Hematopoietic multipotent progenitor cell treated with erythropoietin and hydrocortisone succinate and interleukin-3 and kit ligand, for 15 days (in vitro differentiated cells): ENCODE data around the gene ZNF100.
"Not testable (repeated sequence)": the region's sequence is repeated elsewhere in the genome, so short reads cannot be mapped to it uniquely, and the experiment has no call there.

Experiments used
- DNase-seq: peaks from one replicate; pipeline ENCODE4 v3.0.0-alpha.2; 2015; ENCODE audit warnings: low spot score

Gene ZNF100

DNA sequence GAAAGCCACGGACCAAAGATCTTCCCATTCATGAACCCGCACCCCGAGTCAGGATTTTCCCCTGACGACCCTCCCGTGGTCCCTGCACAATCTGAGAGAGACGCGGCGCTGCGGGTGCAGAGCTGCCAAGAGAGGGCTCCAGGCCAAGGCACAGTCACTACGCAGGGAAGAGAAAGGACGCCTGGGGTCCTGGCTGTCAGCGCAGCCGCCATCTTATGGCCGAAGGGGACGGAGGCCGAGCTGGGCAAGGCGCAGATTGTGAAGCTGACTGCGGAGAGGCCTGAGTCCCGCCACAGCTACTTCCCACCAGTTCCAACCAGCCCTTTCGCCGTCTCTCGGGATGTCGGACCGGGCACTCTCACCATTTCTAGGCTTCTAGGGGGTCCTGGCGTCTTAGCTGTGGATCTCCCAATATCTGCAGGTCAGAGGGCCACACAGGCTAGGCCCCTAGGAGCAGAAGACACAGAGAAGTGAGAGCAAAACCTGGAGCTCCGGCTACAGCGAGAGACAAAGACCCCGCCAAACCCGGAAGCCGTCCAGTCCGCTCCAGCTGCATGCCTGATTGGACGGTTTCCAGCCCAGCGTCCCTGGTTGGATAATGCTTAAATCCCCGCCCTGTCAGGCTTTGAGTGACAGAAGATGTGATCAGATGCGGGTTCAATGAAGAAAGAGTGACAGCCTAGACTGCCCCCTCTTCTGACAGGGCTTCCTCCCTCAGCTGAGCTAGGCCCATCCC lies at the start of gene ZNF100:
TSS of gene ZNF100 (minus strand) at position 515 of the 736 bp plus-strand sequence. CDS start at position 365, 150 bp downstream.
- peak; percentile 88 for DNase-seq

DNA sequence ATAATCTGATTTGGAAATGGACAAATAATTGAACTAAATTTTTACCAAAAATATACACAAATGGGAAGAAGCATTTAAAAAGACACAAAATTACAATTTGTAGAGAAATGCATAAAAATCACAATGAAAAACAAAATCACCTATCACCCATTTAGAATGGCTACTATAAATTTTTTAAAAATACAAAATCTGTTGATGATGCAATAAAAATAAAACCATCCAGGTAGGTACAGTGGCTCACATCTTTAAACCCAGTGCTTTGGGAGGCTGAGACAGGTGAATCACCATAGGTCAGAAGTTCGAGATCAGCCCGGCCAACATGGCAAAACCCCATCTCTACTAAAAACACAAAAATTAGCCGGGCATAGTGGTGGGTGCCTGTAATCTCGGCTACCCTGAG lies 45.1 kb upstream of the ZNF100 start:
- no peak for DNase-seq

DNA sequence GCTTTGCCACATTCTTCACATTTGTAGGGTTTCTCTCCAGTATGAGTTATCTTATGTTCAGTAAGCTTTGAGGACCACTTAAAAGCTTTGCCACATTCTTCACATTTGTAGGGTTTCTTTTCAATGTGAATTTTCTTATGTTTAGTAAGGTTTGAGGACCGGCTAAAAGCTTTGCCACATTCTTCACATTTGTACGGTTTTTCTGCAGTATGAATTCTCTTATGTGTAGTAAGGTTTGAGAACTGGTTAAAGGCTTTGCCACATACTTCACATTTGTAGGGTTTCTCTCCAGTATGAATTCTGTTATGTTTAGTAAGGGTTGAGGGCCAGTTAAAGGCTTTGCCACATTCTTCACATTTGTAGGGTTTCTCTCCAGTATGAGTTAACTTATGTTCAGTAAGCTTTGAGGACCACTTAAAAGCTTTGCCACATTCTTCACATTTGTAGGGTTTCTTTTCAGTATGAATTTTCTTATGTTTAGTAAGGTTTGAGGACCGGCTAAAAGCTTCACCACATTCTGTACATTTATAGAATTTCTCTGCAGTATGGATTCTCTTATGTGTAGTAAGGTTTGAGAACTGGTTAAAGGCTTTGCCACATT lies 41.1 kb upstream of the ZNF100 start:
- DNase-seq = not testable (repeated sequence)

DNA sequence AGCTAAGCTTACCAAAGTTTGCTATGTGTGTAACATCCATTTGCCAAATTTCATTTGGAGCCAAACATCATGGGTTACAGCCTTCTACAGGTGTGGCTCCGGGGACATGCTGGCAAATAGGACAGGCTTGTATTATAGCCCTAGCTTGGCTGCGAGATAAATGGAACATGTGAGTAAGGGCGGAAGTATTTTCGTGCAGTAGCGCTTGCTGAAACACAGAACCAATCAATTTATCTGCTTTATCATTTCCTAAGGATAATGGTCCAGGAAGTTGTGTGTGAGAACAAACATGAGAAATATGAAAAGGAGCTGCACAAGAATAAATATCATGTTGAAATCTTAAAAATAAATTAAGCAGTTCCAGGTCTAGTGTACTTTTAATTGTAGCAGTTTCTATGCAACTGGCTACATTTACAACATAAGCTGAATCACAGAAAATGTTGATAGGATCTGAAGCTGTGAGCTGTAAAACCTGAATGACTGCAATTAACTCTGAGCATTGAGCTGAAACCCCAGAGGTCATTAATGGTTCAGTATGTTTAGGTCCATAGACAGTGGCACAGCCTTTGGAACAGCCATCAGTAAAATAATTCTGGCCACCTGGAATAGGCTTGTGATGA lies 22.2 kb upstream of the ZNF100 start:
- DNase-seq = no peak

DNA sequence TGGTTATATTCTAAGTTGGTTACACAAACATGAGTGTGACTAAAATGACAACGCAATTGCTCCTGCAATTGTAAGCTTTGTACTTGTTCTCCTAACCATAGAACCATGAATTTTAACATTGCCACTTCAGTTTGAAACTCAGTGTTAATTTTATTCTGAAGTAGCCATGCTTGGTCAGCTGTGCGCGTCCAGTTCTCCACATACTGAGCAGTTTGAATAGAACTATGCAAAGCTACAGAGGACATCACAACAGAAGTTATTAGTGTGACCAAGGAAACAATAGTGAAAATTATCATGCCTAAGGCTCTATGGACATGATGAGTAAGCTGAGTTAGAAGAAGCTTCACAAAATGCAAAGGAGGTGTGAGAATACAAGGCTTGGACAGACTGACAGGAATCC lies 19.6 kb upstream of the ZNF100 start:
- DNase-seq = no peak

DNA sequence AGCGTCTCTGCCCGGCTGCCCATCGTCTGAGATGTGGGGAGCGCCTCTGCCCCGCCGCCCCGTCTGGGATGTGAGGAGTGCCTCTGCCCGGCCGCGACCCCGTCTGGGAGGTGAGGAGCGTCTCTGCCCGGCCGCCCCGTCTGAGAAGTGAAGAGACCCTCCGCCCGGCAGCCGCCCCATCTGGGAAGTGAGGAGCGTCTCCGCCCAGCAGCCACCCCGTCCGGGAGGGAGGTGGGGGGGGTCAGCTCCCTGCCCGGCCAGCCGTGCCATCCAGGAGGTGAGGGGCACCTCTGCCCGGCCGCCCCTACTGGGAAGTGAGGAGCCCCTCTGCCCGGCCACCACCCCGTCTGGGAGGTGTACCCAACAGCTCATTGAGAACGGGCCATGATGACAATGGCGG lies 8.4 kb upstream of the ZNF100 start:
- DNase-seq = not testable (repeated sequence)

DNA sequence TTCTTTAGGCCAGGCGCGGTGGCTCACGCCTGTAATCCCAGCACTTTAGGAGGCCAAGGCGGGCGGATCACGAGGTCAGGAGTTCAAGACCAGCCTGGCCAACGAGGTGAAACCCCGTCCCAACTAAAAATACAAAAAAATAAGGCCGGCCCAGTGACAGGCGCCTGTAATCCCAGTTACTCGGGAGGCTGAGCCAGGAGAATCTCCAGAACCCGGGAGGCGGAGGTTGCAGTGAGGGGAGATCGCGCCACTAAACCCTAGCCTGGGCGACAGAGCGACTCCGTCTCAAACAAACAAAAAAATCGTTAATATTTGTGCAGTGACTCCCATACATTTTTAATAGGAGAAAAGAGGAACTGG lies 694 bp downstream of the ZNF100 start:
- not testable (repeated sequence) for DNase-seq

DNA sequence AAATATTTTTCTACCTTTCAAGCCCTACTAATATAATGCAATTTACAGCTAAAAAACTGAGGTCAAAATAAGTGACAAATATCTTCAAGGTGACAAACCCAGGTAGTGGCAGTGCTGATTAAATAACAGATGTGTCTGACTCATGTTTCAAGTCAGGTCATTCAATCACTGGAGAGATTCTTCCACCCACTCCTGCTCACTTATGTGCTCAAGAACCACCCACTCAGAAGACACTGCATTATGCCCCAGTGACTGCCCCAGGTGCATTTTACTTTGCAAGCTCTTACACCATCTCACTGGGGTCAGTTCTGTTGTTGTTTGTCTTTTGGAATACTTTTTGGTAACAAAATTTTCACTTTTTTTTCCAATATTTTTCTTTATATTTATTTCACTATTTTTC lies 2.2 kb downstream of the ZNF100 start:
- no peak for DNase-seq

DNA sequence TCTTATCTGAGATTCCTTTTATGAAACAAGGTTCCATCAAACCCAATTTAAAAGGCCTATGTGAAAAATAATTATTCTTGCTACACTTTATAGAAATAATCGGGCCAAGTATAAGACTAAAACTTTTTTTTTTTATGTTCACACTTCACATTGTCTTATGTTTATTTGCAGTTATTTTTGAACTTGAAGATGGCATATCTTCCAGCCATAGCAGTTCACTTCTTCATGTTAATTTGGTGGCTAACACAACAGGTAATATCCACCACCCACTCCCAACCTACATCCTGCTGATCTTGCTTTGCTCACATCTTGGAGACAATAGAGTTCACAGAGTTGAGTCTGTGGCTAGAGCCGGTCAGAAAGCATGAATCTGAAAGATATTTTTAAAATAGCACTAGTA lies 5.8 kb downstream of the ZNF100 start:
- DNase-seq = not testable (repeated sequence)

DNA sequence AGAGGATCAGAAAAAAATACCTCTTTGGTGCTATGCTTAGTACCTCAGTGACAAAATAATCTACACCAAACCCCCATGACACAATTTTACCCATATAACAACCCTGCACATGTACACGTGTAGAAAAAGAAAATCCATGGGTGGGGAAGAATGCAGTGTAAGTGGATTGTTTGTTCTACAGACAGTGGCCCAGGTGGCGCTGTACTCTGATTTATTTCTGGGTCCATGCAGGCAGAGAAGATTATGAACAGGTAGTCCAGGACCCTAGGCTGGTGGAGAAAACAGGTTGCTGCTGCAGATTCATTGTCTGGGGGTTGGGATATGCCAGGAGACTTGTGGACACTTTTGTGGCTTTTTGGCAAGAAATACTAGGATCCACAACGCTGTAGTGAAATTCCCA lies 9.1 kb downstream of the ZNF100 start:
- DNase-seq = no peak

DNA sequence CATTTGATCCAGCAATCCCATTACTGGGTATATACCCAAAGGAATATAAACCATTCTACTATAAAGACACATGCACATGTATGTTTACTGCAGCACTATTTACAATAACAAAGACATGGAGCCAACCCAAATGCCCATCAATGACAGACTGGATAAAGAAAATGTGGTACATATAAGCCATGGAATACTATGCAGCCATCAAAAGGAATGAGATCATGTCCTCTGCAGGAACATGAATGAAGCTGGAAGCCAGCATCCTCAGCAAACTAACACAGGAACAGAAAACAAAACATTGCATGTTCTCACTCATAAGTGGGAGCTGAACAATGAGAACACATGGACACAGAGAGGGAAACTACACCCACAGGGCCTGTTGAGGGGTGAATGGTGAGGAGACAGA lies 11.8 kb downstream of the ZNF100 start:
- not testable (repeated sequence) for DNase-seq

DNA sequence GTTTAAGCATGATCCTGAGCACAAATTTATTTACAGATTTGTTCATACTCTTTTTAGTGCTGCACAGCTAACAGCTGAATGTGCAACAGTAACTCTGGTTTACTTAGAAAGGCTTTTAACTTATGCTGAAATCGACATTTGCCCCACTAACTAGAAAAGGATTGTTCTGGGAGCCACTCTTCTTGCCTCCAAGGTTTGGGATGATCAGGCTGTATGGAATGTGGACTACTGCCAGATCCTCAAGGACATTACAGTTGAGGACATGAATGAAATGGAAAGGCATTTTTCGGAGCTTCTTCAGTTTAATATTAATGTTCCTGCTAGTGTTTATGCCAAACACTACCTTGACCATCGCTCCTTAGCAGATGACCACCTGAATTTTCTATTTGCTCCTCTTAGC lies 16.0 kb downstream of the ZNF100 start:
- no peak for DNase-seq

DNA sequence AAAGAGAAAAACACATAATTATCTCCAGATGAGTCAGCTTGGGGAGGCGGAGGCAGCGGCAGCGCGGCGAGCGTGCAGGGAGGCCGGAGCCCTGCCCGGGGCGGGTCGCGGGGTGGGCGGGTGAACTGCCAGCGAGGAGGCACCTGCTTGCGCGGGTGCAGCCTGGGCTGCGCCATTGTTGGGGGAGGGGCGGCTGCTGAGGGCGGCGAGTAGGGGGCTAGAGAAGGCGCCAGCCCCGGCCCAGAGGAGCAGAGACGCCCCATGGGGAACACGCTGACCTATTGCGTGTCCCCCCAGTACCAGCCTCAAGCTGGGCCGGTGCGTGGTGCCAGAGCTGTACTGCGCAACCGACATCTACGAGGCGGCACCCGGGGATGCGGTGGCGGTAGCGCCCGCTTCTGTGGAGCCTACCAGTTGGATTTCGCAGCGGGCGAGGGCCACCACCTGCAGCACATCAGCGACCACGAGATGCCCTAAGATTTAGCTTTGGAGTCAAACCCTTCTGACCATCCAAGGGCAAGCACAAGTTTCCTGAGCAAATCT lies 16.7 kb downstream of the ZNF100 start:
- DNase-seq = no peak

DNA sequence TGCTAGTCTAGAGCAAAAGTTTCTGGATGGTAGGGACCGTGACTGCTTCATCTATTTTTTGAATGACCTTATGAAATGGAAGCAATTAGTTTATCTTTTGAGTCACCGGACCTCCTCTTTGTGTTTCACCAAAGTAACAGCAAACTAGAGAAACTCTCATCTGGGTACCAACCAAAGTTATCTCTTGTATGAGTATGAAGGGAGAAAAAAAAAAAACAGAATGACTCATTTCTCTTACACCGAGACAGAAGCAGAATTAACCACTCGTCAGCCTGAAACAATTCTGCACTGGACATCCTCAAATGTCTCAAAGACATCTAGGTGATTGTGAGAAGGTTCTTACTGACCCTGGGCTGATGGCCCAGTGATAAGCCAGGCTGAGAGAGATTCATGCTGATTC lies 18.3 kb downstream of the ZNF100 start:
- DNase-seq = no peak

DNA sequence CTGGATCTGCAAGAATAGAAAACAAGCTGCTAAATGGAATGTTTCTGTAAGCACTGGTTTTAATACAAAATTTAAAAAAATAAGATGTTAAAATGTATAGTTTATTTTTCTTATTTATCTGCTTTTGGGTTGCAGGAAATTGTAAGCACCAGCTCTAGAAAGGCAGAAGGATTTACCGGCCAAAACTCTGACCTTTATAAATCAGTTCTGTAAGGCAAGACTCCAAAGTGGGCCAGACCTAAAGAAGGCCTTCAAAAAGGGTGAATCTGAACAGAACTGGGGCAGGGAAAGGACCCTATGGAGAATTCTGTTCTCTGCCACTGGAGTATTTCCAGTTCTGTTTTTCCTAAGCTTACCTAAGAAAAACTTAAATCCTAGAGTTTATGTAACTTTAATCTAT lies 19.3 kb downstream of the ZNF100 start:
- no peak for DNase-seq

DNA sequence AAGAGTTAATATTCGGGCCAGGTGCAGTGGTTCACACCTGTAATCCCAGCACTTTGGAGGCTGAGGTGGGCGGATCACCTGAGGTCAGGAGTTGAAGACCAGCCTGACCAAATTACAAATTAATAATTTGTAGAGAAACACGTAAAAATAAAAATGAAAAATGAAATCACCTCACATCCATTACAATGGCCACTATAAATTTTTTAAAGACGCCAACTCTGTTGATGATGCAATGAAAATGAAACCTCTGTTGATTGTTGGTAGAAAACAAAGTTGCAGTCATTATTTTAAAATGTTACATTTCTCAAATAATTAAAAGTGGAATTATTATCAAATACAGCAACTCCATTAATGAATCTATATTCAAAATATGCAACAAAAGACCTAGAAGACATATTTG lies 26.8 kb downstream of the ZNF100 start:
- no peak for DNase-seq

DNA sequence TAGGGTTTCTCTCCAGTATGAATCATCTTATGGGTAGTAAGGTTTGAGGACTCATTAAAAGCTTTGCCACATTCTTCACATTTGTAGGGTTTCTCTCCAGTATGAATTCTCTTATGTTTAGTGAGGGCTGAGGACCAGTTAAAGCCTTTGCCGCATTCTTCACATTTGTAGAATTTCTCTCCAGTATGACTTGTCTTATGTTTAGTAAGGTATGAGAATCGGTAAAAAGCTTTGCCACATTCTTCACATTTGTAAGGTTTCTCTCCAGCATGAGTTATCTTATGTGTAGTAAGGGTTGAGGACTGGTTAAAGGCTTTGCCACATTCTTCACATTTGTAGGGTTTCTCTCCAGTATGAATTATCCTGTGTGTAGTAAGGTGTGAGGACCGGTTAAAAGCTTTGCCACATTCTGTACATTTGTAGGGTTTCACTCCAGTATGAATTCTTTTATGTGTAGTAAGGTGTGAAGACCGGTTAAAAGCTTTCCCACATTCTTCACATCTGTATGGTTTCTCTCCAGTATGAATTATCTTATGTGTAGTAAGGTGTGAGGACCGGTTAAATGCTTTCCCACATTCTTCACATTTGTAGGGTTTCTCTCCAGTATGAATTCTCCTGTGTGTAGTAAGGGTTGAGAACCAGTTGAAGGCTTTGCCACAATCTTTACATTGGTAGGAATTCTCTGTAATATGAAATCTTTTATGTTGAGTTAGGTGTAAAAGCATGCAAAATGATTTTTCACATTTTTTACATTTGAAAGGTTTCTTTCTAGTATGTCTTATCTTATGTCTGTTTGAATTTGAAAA lies 40.2 kb downstream of the ZNF100 start:
- not testable (repeated sequence) for DNase-seq

DNA sequence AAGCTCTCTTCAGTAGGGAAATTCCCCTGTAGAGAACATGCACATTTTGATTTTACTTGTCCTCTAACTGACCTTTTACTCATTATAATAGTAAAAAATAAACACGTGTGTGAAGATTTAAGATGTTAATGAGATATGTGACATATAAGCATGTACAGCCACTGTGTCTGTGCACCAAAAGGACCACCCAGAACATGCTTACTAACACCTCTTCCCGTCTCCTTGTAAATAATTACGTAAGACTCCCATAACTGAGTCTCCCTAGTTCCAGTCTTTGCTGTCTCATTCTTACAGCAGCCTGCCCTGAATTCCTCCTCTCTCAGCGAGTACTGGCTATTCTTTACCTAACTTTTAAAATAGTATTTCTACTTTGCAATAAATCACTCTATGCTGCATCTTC lies 53.6 kb downstream of the ZNF100 start:
- DNase-seq = no peak

DNA sequence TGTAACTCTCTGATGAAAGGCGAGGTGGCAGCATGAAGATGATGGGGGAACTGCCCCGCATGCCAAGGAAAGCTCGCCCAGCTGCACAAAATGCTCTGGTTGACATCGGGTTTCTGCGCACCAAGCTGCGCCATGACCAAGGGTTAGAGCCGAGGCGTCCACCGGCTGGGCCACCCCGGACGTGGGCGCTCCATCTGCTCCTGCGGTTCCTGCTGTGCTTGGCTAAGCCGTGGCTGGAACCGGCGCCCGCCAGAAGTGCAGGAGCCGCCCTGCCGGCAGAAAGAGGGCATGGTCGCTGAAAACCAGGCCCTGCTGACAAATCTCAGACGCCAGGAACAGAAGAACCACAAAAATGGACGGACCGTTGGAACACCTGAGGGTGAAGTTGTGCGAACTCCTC lies 57.9 kb downstream of the ZNF100 start:
- no peak for DNase-seq

DNA sequence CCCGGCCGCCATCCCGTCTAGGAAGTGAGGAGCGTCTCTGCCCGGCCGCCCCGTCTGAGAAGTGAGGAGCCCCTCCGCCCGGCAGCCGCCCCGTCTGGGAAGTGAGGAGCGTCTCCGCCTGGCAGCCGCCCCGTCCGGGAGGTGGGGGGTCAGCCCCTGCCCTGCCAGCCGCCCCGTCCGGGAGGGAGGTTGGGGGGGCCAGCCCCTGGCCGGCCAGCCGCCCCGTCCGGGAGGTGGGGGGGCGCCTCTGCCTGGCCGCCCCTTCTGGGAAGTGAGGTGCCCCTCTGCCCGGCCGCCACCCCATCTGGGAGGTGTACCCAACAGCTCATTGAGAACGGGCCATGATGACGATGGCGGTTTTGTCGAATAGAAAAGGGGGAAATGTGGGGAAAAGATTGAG lies 59.5 kb downstream of the ZNF100 start:
- DNase-seq = not testable (repeated sequence)

DNA sequence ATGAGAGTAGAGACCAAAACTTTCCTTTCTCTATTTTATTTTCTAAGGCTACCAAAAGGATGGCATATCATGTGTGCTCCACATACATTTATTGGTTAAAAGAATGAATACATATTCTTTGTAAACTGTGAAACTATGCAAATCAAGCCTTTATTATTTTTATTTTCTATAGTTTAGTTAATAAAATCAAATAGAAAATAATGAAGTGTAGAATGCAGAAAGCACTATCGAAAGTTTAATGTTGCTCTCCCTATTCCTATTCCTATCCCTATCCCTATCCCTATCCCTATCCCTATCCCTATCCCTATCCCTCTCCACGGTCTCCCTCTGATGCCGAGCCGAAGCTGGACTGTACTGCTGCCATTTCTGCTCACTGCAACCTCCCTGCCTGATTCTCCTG lies 60.3 kb downstream of the ZNF100 start:
- DNase-seq = no peak

DNA sequence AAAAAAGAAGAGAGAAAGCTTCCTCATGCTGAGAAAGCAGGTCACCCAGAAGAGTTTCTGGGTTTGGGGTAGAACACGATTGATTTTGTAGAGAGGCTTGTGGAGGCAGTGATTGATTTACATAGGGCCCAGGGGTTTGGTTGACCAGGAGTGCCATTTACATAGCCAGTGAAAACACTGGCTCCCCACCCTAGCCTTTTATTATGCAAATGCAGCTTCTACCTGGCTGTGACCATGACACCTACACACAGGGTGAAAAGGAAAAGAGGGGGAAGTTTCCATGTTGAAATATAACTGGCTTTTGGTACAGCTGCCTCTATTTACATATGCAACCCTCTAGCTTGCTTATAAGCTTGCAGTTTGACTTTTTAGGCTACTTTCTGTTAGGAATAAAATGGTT lies 62.0 kb downstream of the ZNF100 start:
- no peak for DNase-seq
